ENCODE results near the gene RNLS.

DNA sequence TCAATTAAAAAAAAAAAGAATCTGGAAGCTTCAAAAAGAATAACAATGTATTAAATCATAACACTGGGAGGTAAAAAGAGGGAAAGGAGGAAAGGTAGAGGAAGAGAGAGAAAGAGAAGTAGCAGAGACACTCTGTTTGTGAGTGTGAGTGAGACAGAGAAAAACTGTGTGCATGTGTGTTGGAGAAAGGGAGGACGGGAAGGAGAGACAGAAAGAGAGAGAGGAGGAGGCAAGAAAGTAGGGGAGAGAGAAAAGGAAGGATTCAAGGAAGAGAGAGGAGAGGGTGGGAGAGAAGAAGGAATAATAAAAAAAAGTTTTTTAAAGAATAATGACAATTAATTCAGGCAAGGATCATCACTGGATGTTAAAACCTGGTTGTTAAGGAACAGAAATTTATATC is 77.9 kb downstream of the RNLS start:
- TF ChIP-seq SCRT1 (tag by site-specific recombination; IDR thresholded peaks at IDR 0.05; ENCODE audit: borderline replicate concordance), result no peak
- no peak for TF ChIP-seq ZEB2 (tag by site-specific recombination; IDR thresholded peaks at IDR 0.05)
- TF ChIP-seq BCL11B (tag by site-specific recombination; IDR thresholded peaks at IDR 0.05; ENCODE audit: low read depth), result no peak
